H9 (cell line): ENCODE data around the gene PTPRF. TPM values are rescaled to one million over a fixed set of nuclear protein-coding genes. Genes with fewer than 3 reads are reported as not detected.

ENCODE experiments used
- DNase-seq: peaks from one replicate; pipeline ENCODE4 v3.0.0-alpha.2; 2017
- H2AFZ ChIP-seq: one replicate; pipeline ENCODE4 v1.6.1; 2013; ENCODE audit warnings: mild to moderate bottlenecking, low read length, control low read depth, moderate library complexity
- H2AK5ac ChIP-seq: 2 replicates; pipeline ENCODE4 v1.6.1; 2013; ENCODE audit warnings: low read length, control low read depth, mixed read lengths; ENCODE audit not compliant: insufficient read length
- H2BK120ac ChIP-seq: one replicate; pipeline ENCODE4 v1.6.1; 2013; ENCODE audit warnings: low read depth, mild to moderate bottlenecking, low read length, control low read depth, inconsistent platforms; ENCODE audit not compliant: poor library complexity, severe bottlenecking
- H2BK12ac ChIP-seq: 2 replicates; pipeline ENCODE4 v1.6.1; 2013; ENCODE audit warnings: low read length, control low read depth, mixed read lengths, low read depth; ENCODE audit not compliant: insufficient read length
- H2BK15ac ChIP-seq: 2 replicates; pipeline ENCODE4 v1.6.1; 2013; ENCODE audit warnings: low read depth, low read length, control low read depth
- H2BK20ac ChIP-seq: one replicate; pipeline ENCODE4 v1.6.1; 2013; ENCODE audit warnings: low read depth, mild to moderate bottlenecking, low read length, control low read depth, inconsistent platforms; ENCODE audit not compliant: poor library complexity, severe bottlenecking
- H2BK5ac ChIP-seq: 2 replicates; pipeline ENCODE4 v1.6.1; 2013; ENCODE audit warnings: low read length, control low read depth, mixed read lengths; ENCODE audit not compliant: insufficient read length
- H3K14ac ChIP-seq: 2 replicates; pipeline ENCODE4 v1.6.1; 2013; ENCODE audit warnings: low read length, control low read depth; ENCODE audit not compliant: insufficient read depth
- H3K18ac ChIP-seq: 2 replicates; pipeline ENCODE4 v1.6.1; 2013; ENCODE audit warnings: low read depth, mild to moderate bottlenecking, mixed read lengths, low read length, control low read depth; ENCODE audit not compliant: insufficient read length
- H3K23ac ChIP-seq: 2 replicates; pipeline ENCODE4 v1.6.1; 2013; ENCODE audit warnings: low read length, control low read depth, mixed read lengths, low read depth; ENCODE audit not compliant: insufficient read length
- H3K23me2 ChIP-seq: 2 replicates; pipeline ENCODE4 v1.6.1; 2013; ENCODE audit warnings: low read depth, mild to moderate bottlenecking, mixed read lengths, low read length, control low read depth; ENCODE audit not compliant: insufficient read length, poor library complexity, severe bottlenecking
- H3K27ac ChIP-seq: 2 replicates; pipeline ENCODE4 v1.5.1; 2013; ENCODE audit warnings: low read length, control low read depth, mixed read lengths, low read depth; ENCODE audit not compliant: insufficient read length
- H3K27me3 ChIP-seq: 2 replicates; pipeline ENCODE4 v1.6.1; 2013; ENCODE audit warnings: low read length, control low read depth, inconsistent platforms; ENCODE audit not compliant: insufficient read depth
- H3K4ac ChIP-seq: 2 replicates; pipeline ENCODE4 v1.6.1; 2013; ENCODE audit warnings: low read depth, mild to moderate bottlenecking, control low read depth, inconsistent platforms, low read length, moderate library complexity
- H3K4me1 ChIP-seq: 2 replicates; pipeline ENCODE4 v1.6.1; 2013; ENCODE audit warnings: low read length, control low read depth, inconsistent platforms; ENCODE audit not compliant: insufficient read depth
- H3K4me2 ChIP-seq: 2 replicates; pipeline ENCODE4 v1.6.1; 2013; ENCODE audit warnings: low read length, control low read depth, mixed read lengths; ENCODE audit not compliant: insufficient read length, insufficient read depth
- H3K56ac ChIP-seq: 2 replicates; pipeline ENCODE4 v1.6.1; 2013; ENCODE audit warnings: low read depth, mild to moderate bottlenecking, mixed read lengths, low read length, control low read depth; ENCODE audit not compliant: insufficient read length
- H3K79me1 ChIP-seq: 2 replicates; pipeline ENCODE4 v1.6.1; 2013; ENCODE audit warnings: low read depth, mild to moderate bottlenecking, moderate library complexity, low read length, control low read depth, inconsistent platforms; ENCODE audit not compliant: insufficient read depth, poor library complexity, severe bottlenecking
- H3K79me2 ChIP-seq: 2 replicates; pipeline ENCODE4 v1.6.1; 2013; ENCODE audit warnings: low read length, control low read depth, inconsistent platforms; ENCODE audit not compliant: insufficient read depth
- H3K9ac ChIP-seq: 2 replicates; pipeline ENCODE4 v1.6.1; 2013; ENCODE audit warnings: low read length, control low read depth, mixed read lengths; ENCODE audit not compliant: insufficient read length; ENCODE audit errors: extremely low read depth
- H3K9me3 ChIP-seq: one replicate; pipeline ENCODE4 v1.6.1; 2013; ENCODE audit warnings: low read depth, low read length, inconsistent platforms; ENCODE audit not compliant: control insufficient read depth
- H3T11ph ChIP-seq: one replicate; pipeline ENCODE4 v1.6.1; 2013; ENCODE audit warnings: mild to moderate bottlenecking, low read length, control low read depth, inconsistent platforms
- H4K20me1 ChIP-seq: one replicate; pipeline ENCODE4 v1.6.1; 2013; ENCODE audit not compliant: control insufficient read depth, insufficient read length, insufficient read depth
- H4K5ac ChIP-seq: 2 replicates; pipeline ENCODE4 v1.6.1; 2013; ENCODE audit warnings: low read depth, mild to moderate bottlenecking, mixed read lengths, low read length, control low read depth; ENCODE audit not compliant: insufficient read length
- H4K8ac ChIP-seq: replicated peaks from 2 replicates; pipeline ENCODE4 v1.6.1; 2013; ENCODE audit warnings: low read length, control low read depth, mixed read lengths, low read depth; ENCODE audit not compliant: insufficient read length
- H4K91ac ChIP-seq: 2 replicates; pipeline ENCODE4 v1.6.1; 2013; ENCODE audit warnings: low read depth, mild to moderate bottlenecking, moderate library complexity, mixed read lengths, low read length, control low read depth; ENCODE audit not compliant: insufficient read length
- H3K27ac Mint-ChIP-seq, 3 experiments: 2 replicates in 2 of 3; 3 replicates in 1 of 3; pipeline ENCODE4 v1.8.0; 2020 to 2021; ENCODE audit warnings: mixed read lengths in 3 of 3, mild to moderate bottlenecking in 1 of 3, moderate library complexity in 1 of 3
- H3K27me3 Mint-ChIP-seq: 2 replicates; pipeline ENCODE4 v1.8.0; 2021; ENCODE audit warnings: low read depth, mild to moderate bottlenecking, moderate library complexity, mixed read lengths
- H3K36me3 Mint-ChIP-seq, 3 experiments: 2 replicates in 2 of 3; 3 replicates in 1 of 3; pipeline ENCODE4 v1.8.0; 2020 to 2021; ENCODE audit warnings: low read depth in 3 of 3, mixed read lengths in 3 of 3; ENCODE audit not compliant: insufficient read depth in 1 of 3
- H3K4me1 Mint-ChIP-seq, 2 experiments: 2 replicates each; pipeline ENCODE4 v1.8.0; 2020; ENCODE audit warnings: mixed read lengths in 2 of 2
- H3K4me3 Mint-ChIP-seq, 2 experiments: 2 replicates in 1 of 2; 3 replicates in 1 of 2; pipeline ENCODE4 v1.8.0; 2020 to 2021; ENCODE audit warnings: mild to moderate bottlenecking in 2 of 2, mixed read lengths in 2 of 2, moderate library complexity in 1 of 2
- H3K9me3 Mint-ChIP-seq, 2 experiments: 2 replicates in 1 of 2; 3 replicates in 1 of 2; pipeline ENCODE4 v1.8.0; 2020; ENCODE audit warnings: mild to moderate bottlenecking in 2 of 2, mixed read lengths in 2 of 2, moderate library complexity in 1 of 2
- WGBS: extraction: QIAGEN DNeasy Blood & Tissue Kit; methylation state at CpG from one replicate; pipeline ENCODE4 v1.1.7; 2013; ENCODE audit warnings: missing lambda C conversion rate, low lambda C conversion rate, mixed read lengths; ENCODE audit not compliant: insufficient read length; ENCODE audit errors: extremely low coverage; 5-methylcytosine and 5-hydroxymethylcytosine counted together
- total RNA-seq: library from RNA; stranded (reverse); gene quantifications from 2 replicates; pipeline ENCODE4 v1.2.1, GENCODE V29; 2021
- TF ChIP-seq, protein P1 (sequence below): fragments of 200-600 bp; sonication (generic); conservative IDR thresholded peaks from 3 replicates; pipeline ENCODE4 v1.8.0; 2021; ENCODE audit warnings: antibody characterized with exemption, mild to moderate bottlenecking

Gene PTPRF
- total RNA-seq, 1 experiment from 2014 or later = 193 TPM

DNA sequence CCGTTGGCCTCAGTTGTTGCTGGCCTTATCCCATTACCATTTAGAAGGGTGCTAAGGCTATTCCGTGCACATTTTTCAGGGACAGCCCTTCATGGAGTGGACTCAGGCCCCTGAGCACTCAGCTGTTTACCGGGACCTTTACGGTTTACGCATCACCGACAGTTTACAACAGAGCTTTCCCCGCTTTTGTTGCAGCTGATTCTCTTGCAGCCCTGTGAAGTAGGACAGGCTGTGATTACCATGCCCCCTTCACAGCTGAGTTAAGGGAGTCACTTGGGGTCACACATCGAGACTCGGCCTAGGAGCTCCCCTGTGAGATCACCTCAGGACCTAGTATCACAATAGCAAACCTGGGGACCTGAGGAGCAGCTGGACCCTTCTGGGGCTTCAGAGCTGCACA is 41.9 kb downstream of the PTPRF start:
- Mint-ChIP-seq H3K4me3 (no peak overlapping the region), H3K27ac (no peak overlapping the region), H3K27me3 (no peaks in the 10 kb centered on the region), H3K4me1 (peaks cover 10 to 13% of the 10 kb centered on the region in 2 experiments; a peak in 3 of 4 replicates), H3K36me3 (peaks cover 31 to 62% (median 57%) of the 10 kb centered on the region in 3 experiments; a peak in 6 of 7 replicates), H3K9me3 (no peaks in the 10 kb centered on the region)
- H3K23ac ChIP-seq = no peak overlapping the region
- no peak overlapping the region for H2AK5ac ChIP-seq
- H3K27me3 ChIP-seq = no peaks in the 10 kb centered on the region
- H3K4ac ChIP-seq = no peak overlapping the region
- no peak overlapping the region for H3K56ac ChIP-seq
- TF ChIP-seq, protein P1, sequence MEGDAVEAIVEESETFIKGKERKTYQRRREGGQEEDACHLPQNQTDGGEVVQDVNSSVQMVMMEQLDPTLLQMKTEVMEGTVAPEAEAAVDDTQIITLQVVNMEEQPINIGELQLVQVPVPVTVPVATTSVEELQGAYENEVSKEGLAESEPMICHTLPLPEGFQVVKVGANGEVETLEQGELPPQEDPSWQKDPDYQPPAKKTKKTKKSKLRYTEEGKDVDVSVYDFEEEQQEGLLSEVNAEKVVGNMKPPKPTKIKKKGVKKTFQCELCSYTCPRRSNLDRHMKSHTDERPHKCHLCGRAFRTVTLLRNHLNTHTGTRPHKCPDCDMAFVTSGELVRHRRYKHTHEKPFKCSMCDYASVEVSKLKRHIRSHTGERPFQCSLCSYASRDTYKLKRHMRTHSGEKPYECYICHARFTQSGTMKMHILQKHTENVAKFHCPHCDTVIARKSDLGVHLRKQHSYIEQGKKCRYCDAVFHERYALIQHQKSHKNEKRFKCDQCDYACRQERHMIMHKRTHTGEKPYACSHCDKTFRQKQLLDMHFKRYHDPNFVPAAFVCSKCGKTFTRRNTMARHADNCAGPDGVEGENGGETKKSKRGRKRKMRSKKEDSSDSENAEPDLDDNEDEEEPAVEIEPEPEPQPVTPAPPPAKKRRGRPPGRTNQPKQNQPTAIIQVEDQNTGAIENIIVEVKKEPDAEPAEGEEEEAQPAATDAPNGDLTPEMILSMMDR = no peak
- H2BK20ac ChIP-seq = no peak overlapping the region
- H4K5ac ChIP-seq = no peak overlapping the region
- no peak overlapping the region for H3T11ph ChIP-seq
- no peak overlapping the region for H3K14ac ChIP-seq
- no peak overlapping the region for H2BK5ac ChIP-seq
- no peaks in the 10 kb centered on the region for H3K79me2 ChIP-seq
- H3K4me1 ChIP-seq = no peaks in the 10 kb centered on the region
- H2BK15ac ChIP-seq = no peak overlapping the region
- no peak overlapping the region for H3K4me2 ChIP-seq
- H2AFZ ChIP-seq = no peak overlapping the region
- no peaks in the 10 kb centered on the region for H3K23me2 ChIP-seq
- no peak overlapping the region for H4K91ac ChIP-seq
- no CpG with 5 or more reads among the region's 9 CpGs for WGBS
- H3K18ac ChIP-seq = no peak overlapping the region
- no peak overlapping the region for H4K8ac ChIP-seq
- H4K20me1 ChIP-seq = no peaks in the 10 kb centered on the region
- no peak overlapping the region for H3K9ac ChIP-seq
- no peaks in the 10 kb centered on the region for H3K9me3 ChIP-seq
- H2BK12ac ChIP-seq = no peak overlapping the region
- no peak for DNase-seq
- H3K27ac ChIP-seq = no peak overlapping the region
- H3K79me1 ChIP-seq = no peaks in the 10 kb centered on the region
- no peak overlapping the region for H2BK120ac ChIP-seq
